Measurements from ENCODE around the gene ZNF117. TPM values are rescaled to one million over a fixed set of nuclear protein-coding genes. Genes with fewer than 3 reads are reported as not detected.

The ZNF117 gene
- polyA plus RNA-seq, 1 experiment: 1.9 TPM

GRCh38 chr7:64999165-65000004 is 8.5 kb upstream of the ZNF117 start:
- Histone ChIP-seq H3K4me3 (ENCODE audit: low read depth, low read length) (no peak overlapping the region), H3K27me3 (ENCODE audit: control insufficient read depth, insufficient read depth, low read length) (no peaks in the 10 kb centered on the region), H3K36me3 (ENCODE audit: control insufficient read depth, insufficient read depth, low read length) (peaks cover 5% of the 10 kb centered on the region; the same call in 1 of the 2 replicates)
- ChIA-PET POLR2A (no interaction called here), CTCF (no interaction called here)
- no peak for TF ChIP-seq CTCF (IDR thresholded peaks at IDR 0.05; ENCODE audit: insufficient read depth, low read depth, low read length)
- no peak for DNase-seq (ENCODE audit: low read depth)

- no peak overlapping the region for H3K4me3 ChIP-seq (ENCODE audit: low read depth, low read length)
- no peaks in the 10 kb centered on the region for H3K27me3 ChIP-seq (ENCODE audit: control insufficient read depth, insufficient read depth, low read length)
- TF ChIP-seq CTCF (IDR thresholded peaks at IDR 0.05; ENCODE audit: insufficient read depth, low read depth, low read length): no peak
- ChIA-PET POLR2A (no interaction called here), CTCF (no interaction called here)
- H3K36me3 ChIP-seq (ENCODE audit: control insufficient read depth, insufficient read depth, low read length): peaks cover 5% of the 10 kb centered on the region; the same call in 1 of the 2 replicates
- no peak for DNase-seq (ENCODE audit: low read depth)
Measured at GRCh38 chr7:64998865-64999164, 8.0 kb upstream of the ZNF117 start.

- CTCF ChIA-PET: no interaction called here
- Histone ChIP-seq H3K27me3 (ENCODE audit: control insufficient read depth, insufficient read depth, low read length) (no peaks in the 10 kb centered on the region), H3K36me3 (ENCODE audit: control insufficient read depth, insufficient read depth, low read length) (peaks cover 5% of the 10 kb centered on the region; the same call in 1 of the 2 replicates), H3K4me3 (ENCODE audit: low read depth, low read length) (no peak overlapping the region)
- POLR2A ChIA-PET: no interaction called here
- DNase-seq (ENCODE audit: low read depth): no peak
- no peak for TF ChIP-seq CTCF (IDR thresholded peaks at IDR 0.05; ENCODE audit: insufficient read depth, low read depth, low read length)
Measured at GRCh38 chr7:64997927-64998391, 7.1 kb upstream of the ZNF117 start.

- POLR2A ChIA-PET: no interaction called here
- Histone ChIP-seq H3K27me3 (ENCODE audit: control insufficient read depth, insufficient read depth, low read length) (no peaks in the 10 kb centered on the region), H3K36me3 (ENCODE audit: control insufficient read depth, insufficient read depth, low read length) (peaks cover 5% of the 10 kb centered on the region; the same call in 1 of the 2 replicates), H3K4me3 (ENCODE audit: low read depth, low read length) (no peak overlapping the region)
- TF ChIP-seq CTCF (IDR thresholded peaks at IDR 0.05; ENCODE audit: insufficient read depth, low read depth, low read length): no peak
- CTCF ChIA-PET: no interaction called here
- no peak for DNase-seq (ENCODE audit: low read depth)
Measured at GRCh38 chr7:64997164-64997908, 6.5 kb upstream of the ZNF117 start.

GRCh38 chr7:64996305-64996704 is 5.5 kb upstream of the ZNF117 start:
- CTCF ChIA-PET: no interaction called here
- POLR2A ChIA-PET: no interaction called here
- no peak for DNase-seq (ENCODE audit: low read depth)
- no peaks in the 10 kb centered on the region for H3K27me3 ChIP-seq (ENCODE audit: control insufficient read depth, insufficient read depth, low read length)
- no peak overlapping the region for H3K4me3 ChIP-seq (ENCODE audit: low read depth, low read length)
- no peak for TF ChIP-seq CTCF (IDR thresholded peaks at IDR 0.05; ENCODE audit: insufficient read depth, low read depth, low read length)
- peaks cover 3% of the 10 kb centered on the region for H3K36me3 ChIP-seq (ENCODE audit: control insufficient read depth, insufficient read depth, low read length)
